ENCODE data around the gene DGKI. TPM values are rescaled to one million over a fixed set of nuclear protein-coding genes. Genes with fewer than 3 reads are reported as not detected.

DGKI gene
- polyA plus RNA-seq, 3 donors from 2014 or later: not detected

- DNase-seq: no peak
- Mint-ChIP-seq H3K36me3 (no peaks in the 10 kb centered on the region), H3K4me3 (no peak overlapping the region), H3K27me3 (ENCODE audit: low read depth in 3 of 3) (peaks cover 0 to 4% (median 1%) of the 10 kb centered on the region in 3 donors), H3K4me1 (no peaks in the 10 kb centered on the region), H3K27ac (no peak overlapping the region), H3K9me3 (peaks cover 0 to 10% (median 3%) of the 10 kb centered on the region in 6 donors)
Measured at GRCh38 chr7:137531671-137532070, 315.1 kb downstream of the DGKI start.

- H3K27ac Mint-ChIP-seq: no peak overlapping the region
- peaks cover 0 to 14% (median 4%) of the 10 kb centered on the region in 6 donors for H3K9me3 Mint-ChIP-seq
- H3K4me3 Mint-ChIP-seq: no peak overlapping the region
- H3K27me3 Mint-ChIP-seq (ENCODE audit: low read depth in 3 of 3): peaks cover 0 to 4% (median 1%) of the 10 kb centered on the region in 3 donors
- DNase-seq: no peak
- H3K4me1 Mint-ChIP-seq: no peaks in the 10 kb centered on the region
- no peaks in the 10 kb centered on the region for H3K36me3 Mint-ChIP-seq
Measured at GRCh38 chr7:137527634-137528033, 319.1 kb downstream of the DGKI start.

GRCh38 chr7:137523171-137523570, 323.6 kb downstream of the DGKI start:
- DNase-seq: no peak
- no peak overlapping the region for H3K27ac Mint-ChIP-seq
- H3K9me3 Mint-ChIP-seq: peaks cover 0 to 10% (median 1%) of the 10 kb centered on the region in 6 donors
- no peaks in the 10 kb centered on the region for H3K36me3 Mint-ChIP-seq
- no peaks in the 10 kb centered on the region for H3K4me1 Mint-ChIP-seq
- H3K4me3 Mint-ChIP-seq: no peak overlapping the region
- H3K27me3 Mint-ChIP-seq (ENCODE audit: low read depth in 3 of 3): peaks cover 0 to 1% (median 1%) of the 10 kb centered on the region in 3 donors

GRCh38 chr7:137521451-137521850, 325.3 kb downstream of the DGKI start:
- Mint-ChIP-seq H3K27ac (no peak overlapping the region), H3K36me3 (no peaks in the 10 kb centered on the region)
- DNase-seq: no peak

GRCh38 chr7:137519947-137520346, 326.8 kb downstream of the DGKI start:
- Mint-ChIP-seq H3K4me1 (no peaks in the 10 kb centered on the region), H3K27ac (no peak overlapping the region), H3K36me3 (no peaks in the 10 kb centered on the region), H3K4me3 (no peak overlapping the region), H3K27me3 (ENCODE audit: low read depth in 3 of 3) (peaks cover under 1 to 2% (median 1%) of the 10 kb centered on the region in 3 donors), H3K9me3 (peaks cover 2 to 19% (median 3%) of the 10 kb centered on the region in 6 donors)
- no peak for DNase-seq

More at GRCh38 chr7:137521451-137521850, 325.3 kb downstream of the DGKI start:
- peaks cover 1 to 2% (median 1%) of the 10 kb centered on the region in 3 donors for H3K27me3 Mint-ChIP-seq (ENCODE audit: low read depth in 3 of 3)
- H3K9me3 Mint-ChIP-seq: peaks cover 0 to 15% (median 3%) of the 10 kb centered on the region in 6 donors
- H3K4me3 Mint-ChIP-seq: no peak overlapping the region
- no peaks in the 10 kb centered on the region for H3K4me1 Mint-ChIP-seq

- H3K4me1 Mint-ChIP-seq: no peaks in the 10 kb centered on the region
- no peak overlapping the region for H3K27ac Mint-ChIP-seq
- H3K9me3 Mint-ChIP-seq: peaks cover 3 to 21% (median 8%) of the 10 kb centered on the region in 6 donors
- H3K4me3 Mint-ChIP-seq: no peak overlapping the region
- no peaks in the 10 kb centered on the region for H3K36me3 Mint-ChIP-seq
- peaks cover 1 to 3% (median 2%) of the 10 kb centered on the region in 3 donors for H3K27me3 Mint-ChIP-seq (ENCODE audit: low read depth in 3 of 3)
- no peak for DNase-seq
Measured at GRCh38 chr7:137519181-137519691, 327.5 kb downstream of the DGKI start.

GRCh38 chr7:137513091-137513490, 333.7 kb downstream of the DGKI start:
- Mint-ChIP-seq H3K9me3 (peaks cover 2 to 23% (median 11%) of the 10 kb centered on the region in 6 donors), H3K4me1 (no peaks in the 10 kb centered on the region), H3K27ac (no peak overlapping the region), H3K36me3 (no peaks in the 10 kb centered on the region), H3K27me3 (ENCODE audit: low read depth in 3 of 3) (peaks cover 0 to 3% (median 2%) of the 10 kb centered on the region in 3 donors), H3K4me3 (no peak overlapping the region)
- no peak for DNase-seq

GRCh38 chr7:137507096-137507495, 339.7 kb downstream of the DGKI start:
- Mint-ChIP-seq H3K36me3 (no peaks in the 10 kb centered on the region), H3K27me3 (ENCODE audit: low read depth in 3 of 3) (no peaks in the 10 kb centered on the region)

GRCh38 chr7:137506031-137506430, 340.7 kb downstream of the DGKI start:
- Mint-ChIP-seq H3K4me3 (no peak overlapping the region), H3K27ac (no peak overlapping the region), H3K9me3 (peaks cover 2 to 26% (median 5%) of the 10 kb centered on the region in 6 donors), H3K36me3 (no peaks in the 10 kb centered on the region), H3K4me1 (no peaks in the 10 kb centered on the region), H3K27me3 (ENCODE audit: low read depth in 3 of 3) (no peaks in the 10 kb centered on the region)
- DNase-seq: no peak

More at GRCh38 chr7:137507096-137507495, 339.7 kb downstream of the DGKI start:
- Mint-ChIP-seq H3K4me3 (no peak overlapping the region), H3K27ac (no peak overlapping the region), H3K9me3 (peaks cover 2 to 26% (median 5%) of the 10 kb centered on the region in 6 donors), H3K4me1 (no peaks in the 10 kb centered on the region)
- DNase-seq: no peak

GRCh38 chr7:137501562-137501961, 345.2 kb downstream of the DGKI start:
- Mint-ChIP-seq H3K9me3 (peaks cover 0 to 15% (median 5%) of the 10 kb centered on the region in 6 donors), H3K36me3 (no peaks in the 10 kb centered on the region), H3K4me3 (no peak overlapping the region), H3K27ac (no peak overlapping the region), H3K4me1 (no peaks in the 10 kb centered on the region), H3K27me3 (ENCODE audit: low read depth in 3 of 3) (peaks cover 0 to 1% (median 0%) of the 10 kb centered on the region in 3 donors)
- DNase-seq: no peak

GRCh38 chr7:137492889-137493288, 353.9 kb downstream of the DGKI start:
- Mint-ChIP-seq H3K36me3 (no peaks in the 10 kb centered on the region), H3K9me3 (peaks cover 3 to 28% (median 16%) of the 10 kb centered on the region in 6 donors), H3K27me3 (ENCODE audit: low read depth in 3 of 3) (peaks cover 2 to 3% (median 2%) of the 10 kb centered on the region in 3 donors), H3K4me1 (no peaks in the 10 kb centered on the region), H3K4me3 (no peak overlapping the region), H3K27ac (no peak overlapping the region)
- no peak for DNase-seq

- no peaks in the 10 kb centered on the region for H3K4me1 Mint-ChIP-seq
Measured at GRCh38 chr7:137489880-137490279, 356.9 kb downstream of the DGKI start.

GRCh38 chr7:137488038-137488437, 358.7 kb downstream of the DGKI start:
- DNase-seq: no peak
- H3K36me3 Mint-ChIP-seq: no peaks in the 10 kb centered on the region
- peaks cover 2 to 14% (median 5%) of the 10 kb centered on the region in 6 donors for H3K9me3 Mint-ChIP-seq
- H3K4me3 Mint-ChIP-seq: no peak overlapping the region
- peaks cover 0 to 3% (median 0%) of the 10 kb centered on the region in 3 donors for H3K27me3 Mint-ChIP-seq (ENCODE audit: low read depth in 3 of 3)
- no peaks in the 10 kb centered on the region for H3K4me1 Mint-ChIP-seq
- no peak overlapping the region for H3K27ac Mint-ChIP-seq

More at GRCh38 chr7:137489880-137490279, 356.9 kb downstream of the DGKI start:
- no peak overlapping the region for H3K4me3 Mint-ChIP-seq
- peaks cover 1 to 3% (median 2%) of the 10 kb centered on the region in 3 donors for H3K27me3 Mint-ChIP-seq (ENCODE audit: low read depth in 3 of 3)
- peaks cover 3 to 25% (median 11%) of the 10 kb centered on the region in 6 donors for H3K9me3 Mint-ChIP-seq
- no peak overlapping the region for H3K27ac Mint-ChIP-seq
- no peak for DNase-seq
- no peaks in the 10 kb centered on the region for H3K36me3 Mint-ChIP-seq

- H3K36me3 Mint-ChIP-seq: no peaks in the 10 kb centered on the region
- no peak for DNase-seq
- H3K9me3 Mint-ChIP-seq: peaks cover 0 to 22% (median 5%) of the 10 kb centered on the region in 6 donors
- H3K27me3 Mint-ChIP-seq (ENCODE audit: low read depth in 3 of 3): peaks cover 0 to 3% (median 3%) of the 10 kb centered on the region in 3 donors
- H3K4me3 Mint-ChIP-seq: no peak overlapping the region
- no peak overlapping the region for H3K27ac Mint-ChIP-seq
- H3K4me1 Mint-ChIP-seq: no peaks in the 10 kb centered on the region
Measured at GRCh38 chr7:137485818-137486217, 361.0 kb downstream of the DGKI start.

GRCh38 chr7:137484326-137484725, 362.4 kb downstream of the DGKI start:
- H3K36me3 Mint-ChIP-seq: no peaks in the 10 kb centered on the region
- no peak overlapping the region for H3K4me3 Mint-ChIP-seq
- no peak for DNase-seq
- peaks cover 0 to 22% (median 5%) of the 10 kb centered on the region in 6 donors for H3K9me3 Mint-ChIP-seq
- H3K27ac Mint-ChIP-seq: no peak overlapping the region
- H3K4me1 Mint-ChIP-seq: no peaks in the 10 kb centered on the region
- H3K27me3 Mint-ChIP-seq (ENCODE audit: low read depth in 3 of 3): peaks cover 0 to 6% (median 3%) of the 10 kb centered on the region in 3 donors

Data from immature natural killer cell (primary cell).